OCI-LY3 (cell line): Measurements from ENCODE around the gene ELK3.

Experiments used
- EZH2phosphoT487 ChIP-seq: fragments of 200-600 bp; shearing (Covaris generic); IDR thresholded peaks from 2 replicates; pipeline ENCODE4 v1.6.1; 2018; ENCODE audit warnings: antibody characterized with exemption, mixed run types, low read depth
- TF ChIP-seq, protein P1 (sequence below): fragments of 200-600, 300-600 bp; sonication (generic); IDR thresholded peaks from 2 replicates; pipeline ENCODE4 v1.5.1; 2014; ENCODE audit warnings: antibody characterized with exemption, low read length, low read depth

GRCh38 chr12:96302687-96303310 lies 108.6 kb downstream of the ELK3 start:
- TF ChIP-seq, protein P1, sequence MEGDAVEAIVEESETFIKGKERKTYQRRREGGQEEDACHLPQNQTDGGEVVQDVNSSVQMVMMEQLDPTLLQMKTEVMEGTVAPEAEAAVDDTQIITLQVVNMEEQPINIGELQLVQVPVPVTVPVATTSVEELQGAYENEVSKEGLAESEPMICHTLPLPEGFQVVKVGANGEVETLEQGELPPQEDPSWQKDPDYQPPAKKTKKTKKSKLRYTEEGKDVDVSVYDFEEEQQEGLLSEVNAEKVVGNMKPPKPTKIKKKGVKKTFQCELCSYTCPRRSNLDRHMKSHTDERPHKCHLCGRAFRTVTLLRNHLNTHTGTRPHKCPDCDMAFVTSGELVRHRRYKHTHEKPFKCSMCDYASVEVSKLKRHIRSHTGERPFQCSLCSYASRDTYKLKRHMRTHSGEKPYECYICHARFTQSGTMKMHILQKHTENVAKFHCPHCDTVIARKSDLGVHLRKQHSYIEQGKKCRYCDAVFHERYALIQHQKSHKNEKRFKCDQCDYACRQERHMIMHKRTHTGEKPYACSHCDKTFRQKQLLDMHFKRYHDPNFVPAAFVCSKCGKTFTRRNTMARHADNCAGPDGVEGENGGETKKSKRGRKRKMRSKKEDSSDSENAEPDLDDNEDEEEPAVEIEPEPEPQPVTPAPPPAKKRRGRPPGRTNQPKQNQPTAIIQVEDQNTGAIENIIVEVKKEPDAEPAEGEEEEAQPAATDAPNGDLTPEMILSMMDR: no peak
- TF ChIP-seq EZH2phosphoT487: no peak
